ENCODE data around the gene PCBP2.
A peak's percentile ranks its signal among the peaks of the same experiment; 100 is the strongest.
"Not testable (repeated sequence)": the region's sequence is repeated elsewhere in the genome, so short reads cannot be mapped to it uniquely, and the experiment has no call there.

The PCBP2 gene

DNA sequence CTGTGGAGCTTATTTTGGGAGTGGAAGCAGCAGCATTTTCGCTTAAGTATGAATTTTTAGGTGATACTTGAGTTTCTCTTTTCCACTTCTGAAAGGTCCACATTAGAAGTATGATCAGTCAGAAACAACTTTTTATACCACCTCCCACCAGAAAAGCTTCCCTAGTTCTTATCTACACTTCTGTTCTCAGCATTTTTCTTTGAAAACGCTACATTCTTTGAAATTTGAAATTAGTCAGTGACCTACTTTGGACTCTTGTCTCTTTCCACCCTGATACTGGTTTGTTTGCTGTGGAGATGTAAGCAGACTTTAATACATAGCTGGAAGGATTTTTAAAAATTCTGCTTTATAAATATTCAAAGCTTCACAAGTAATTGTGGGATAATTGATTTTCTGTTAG is 22.2 kb downstream of the PCBP2 start:
- DNase-seq, result no peak

DNA sequence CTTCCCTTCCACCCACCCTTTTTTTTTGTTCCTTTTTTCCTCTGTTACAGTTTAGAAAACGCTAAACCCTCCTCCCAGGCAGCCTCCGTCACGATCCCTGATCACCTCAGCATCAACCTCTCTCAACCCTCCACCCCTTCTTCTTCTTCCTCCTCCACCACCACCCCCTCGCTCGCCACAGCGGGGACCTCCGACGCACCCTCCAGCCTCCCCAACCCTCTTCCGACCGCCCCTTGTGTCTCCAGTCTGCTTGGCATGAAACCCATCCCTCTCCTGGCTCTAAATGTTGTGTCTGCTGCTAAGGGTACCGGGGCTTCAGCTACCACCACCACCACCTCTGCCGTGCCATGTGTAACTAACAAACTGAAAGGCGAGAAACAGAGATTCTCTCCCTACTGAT is 22.9 kb downstream of the PCBP2 start:
- DNase-seq, result no peak

DNA sequence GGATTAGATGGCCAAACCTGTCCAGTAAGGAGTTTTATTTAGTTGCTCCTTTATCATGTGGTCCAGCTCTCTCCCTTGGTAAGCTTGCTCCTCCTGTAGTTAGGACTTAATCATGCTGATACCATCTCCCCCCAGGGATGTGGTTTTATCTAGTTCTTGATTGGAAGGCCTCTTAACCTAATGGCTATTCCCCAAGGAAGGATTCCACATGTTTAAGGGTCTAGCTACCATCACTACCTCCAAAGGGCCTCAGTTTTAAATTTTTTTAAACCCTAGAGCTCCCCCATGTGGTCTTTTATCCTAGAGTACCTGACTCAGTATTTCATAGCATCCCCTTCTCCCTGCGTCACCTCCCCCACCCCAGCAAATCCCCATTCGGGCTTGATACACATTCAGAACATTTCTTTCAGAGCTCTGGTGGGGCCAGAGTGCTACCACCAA is 24.9 kb downstream of the PCBP2 start:
- peak; percentile 46 for DNase-seq

DNA sequence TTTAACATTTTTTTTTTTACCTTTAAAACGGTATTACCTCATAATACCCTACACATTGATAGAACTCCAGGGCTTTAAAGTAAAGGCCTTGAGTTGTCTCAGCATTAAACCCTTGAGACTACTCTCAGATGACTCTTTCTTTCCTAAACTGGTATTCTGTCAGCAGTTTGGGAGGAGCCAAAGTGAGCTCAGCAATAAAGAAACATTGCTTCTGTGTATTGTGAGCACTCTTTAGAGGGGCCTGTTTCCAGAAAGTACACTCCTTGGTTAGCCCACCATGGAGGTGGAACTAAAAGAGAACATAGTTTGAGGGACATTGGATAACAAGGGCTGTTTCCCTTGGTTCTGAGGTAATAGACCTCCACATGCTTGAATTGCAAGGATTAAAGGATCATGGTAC is 27.0 kb downstream of the PCBP2 start:
- no peak for DNase-seq

DNA sequence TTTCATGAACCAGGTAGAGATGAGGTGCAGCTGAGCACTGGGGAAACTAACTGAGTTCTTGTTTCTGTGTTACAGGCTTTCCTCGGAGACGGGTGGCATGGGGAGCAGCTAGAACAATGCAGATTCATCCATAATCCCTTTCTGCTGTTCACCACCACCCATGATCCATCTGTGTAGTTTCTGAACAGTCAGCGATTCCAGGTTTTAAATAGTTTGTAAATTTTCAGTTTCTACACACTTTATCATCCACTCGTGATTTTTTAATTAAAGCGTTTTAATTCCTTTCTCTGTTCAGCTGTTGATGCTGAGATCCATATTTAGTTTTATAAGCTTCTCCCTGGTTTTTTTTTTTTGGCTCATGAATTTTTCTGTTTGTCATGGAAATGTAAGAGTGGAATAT is 27.4 kb downstream of the PCBP2 start:
- DNase-seq, result no peak

DNA sequence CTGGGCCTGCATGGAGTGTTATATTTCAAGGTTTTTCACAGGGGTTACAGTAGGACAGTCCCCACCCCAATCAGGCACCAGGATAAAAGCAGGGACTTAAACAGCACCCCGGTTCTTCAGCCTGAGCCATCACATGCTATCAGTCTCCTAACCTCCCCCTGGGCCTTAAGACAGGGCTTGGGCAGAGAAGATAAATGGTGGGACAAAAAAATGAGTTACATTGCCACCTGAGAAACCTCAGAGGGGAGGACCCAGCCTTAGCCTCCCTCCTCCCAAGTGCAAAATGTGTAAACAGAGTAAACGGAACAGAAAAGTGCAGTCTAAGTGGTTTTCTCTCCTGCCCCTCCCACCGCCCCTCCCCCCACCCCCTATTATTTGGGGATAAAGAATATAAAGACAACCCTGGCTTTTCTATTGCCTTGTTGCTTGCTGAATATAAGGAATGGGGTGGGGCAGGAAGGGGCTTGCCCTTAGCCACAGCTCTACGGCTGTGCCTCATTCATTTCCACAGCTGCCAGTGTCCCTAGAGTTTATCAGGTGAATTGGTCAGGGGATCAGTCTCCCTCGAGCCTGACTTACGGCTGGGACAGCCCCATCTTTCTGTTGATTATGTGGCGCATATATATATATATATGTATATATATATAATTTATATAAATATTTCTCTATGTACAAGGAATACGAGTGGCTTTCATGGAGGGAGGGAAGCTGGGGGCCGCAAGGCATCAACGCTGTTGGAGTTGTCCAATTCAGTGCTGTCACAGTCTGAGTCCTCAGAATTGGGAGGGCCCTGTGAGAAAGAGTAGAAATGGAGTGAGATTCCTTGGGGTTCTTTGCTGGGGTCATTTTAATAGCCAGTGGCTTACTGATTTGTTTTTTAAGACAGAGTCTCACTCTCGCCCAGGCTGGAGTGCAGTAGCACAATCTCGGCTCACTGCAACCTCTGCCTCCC is 28.9 kb downstream of the PCBP2 start:
- DNase-seq, result no peak

DNA sequence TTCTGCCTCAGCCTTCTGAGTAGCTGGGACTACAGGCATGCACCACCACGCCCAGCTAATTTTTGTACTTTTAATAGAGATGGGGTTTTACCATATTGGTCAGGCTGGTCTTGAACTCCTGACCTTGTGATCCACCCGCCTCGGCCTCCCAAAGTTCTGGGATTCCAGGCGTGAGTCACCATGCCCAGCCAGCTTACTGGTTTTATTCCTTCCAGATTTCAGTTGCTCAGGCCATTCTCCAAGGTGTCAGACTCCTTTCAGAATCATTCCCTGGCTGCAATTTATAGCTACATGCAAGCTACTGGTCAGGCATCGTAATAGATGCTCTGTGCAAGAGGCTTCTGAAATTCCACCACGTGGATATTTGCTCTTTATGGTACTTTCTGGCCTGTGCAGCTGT is 29.6 kb downstream of the PCBP2 start:
- DNase-seq, result not testable (repeated sequence)

DNA sequence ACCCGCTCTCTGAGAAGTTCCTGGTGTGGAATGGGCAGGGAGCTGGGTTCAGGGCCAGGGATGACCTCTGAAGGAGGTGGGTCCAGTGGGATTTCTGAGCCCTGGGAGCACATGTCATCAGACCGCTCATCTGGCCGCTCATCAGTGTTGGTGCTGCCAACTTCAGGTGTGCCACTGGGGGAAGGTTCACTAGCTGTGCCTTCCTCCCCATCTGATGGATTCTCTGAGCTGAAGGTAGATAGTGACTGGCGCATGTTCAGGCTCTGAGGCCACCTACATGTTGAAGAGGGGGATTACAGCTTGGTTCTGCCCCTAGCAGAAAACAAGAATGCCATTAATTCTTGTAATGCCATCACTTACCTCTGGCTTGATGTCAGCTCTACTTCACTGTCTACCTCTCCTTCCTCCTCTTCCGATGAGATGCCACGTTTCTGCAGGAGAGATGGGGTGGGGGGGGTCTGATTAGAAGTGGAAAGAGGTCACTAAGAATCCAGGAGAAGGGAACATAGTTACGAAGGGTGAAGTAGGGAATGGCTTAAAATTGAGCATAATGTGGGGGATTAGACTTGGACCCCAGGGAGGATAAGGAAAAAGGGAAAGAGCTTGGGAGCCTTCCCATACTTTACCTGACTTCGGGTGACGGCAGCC is 30.2 kb downstream of the PCBP2 start:
- peak; percentile 55 for DNase-seq

DNA sequence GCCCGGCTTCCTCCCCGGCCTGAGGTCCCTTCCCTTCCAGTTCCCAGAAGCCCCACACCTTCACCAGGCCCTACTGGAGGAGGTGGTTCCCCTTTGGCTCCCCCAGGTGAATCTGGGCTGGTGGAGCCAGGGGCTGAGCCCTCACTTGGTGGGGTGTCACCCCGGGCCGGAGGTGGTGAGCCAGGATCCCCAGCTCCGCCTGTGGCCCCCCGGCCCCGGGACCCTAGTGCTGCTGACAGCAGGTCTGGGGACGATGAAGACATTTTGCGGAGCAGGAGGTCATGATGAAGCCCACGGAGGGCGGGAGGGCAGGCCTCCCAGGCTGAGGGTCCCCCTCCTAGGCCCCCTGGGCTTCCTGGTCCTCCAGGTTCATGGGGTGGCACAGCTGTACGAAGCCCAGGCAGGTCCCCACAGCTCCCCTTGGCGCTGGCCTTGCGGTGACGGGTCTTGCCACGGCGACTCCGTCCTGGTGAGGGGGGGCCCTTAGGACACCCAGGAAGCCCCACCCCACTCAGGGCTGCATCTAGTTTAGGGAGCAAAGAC is 30.8 kb downstream of the PCBP2 start:
- DNase-seq, result no peak

DNA sequence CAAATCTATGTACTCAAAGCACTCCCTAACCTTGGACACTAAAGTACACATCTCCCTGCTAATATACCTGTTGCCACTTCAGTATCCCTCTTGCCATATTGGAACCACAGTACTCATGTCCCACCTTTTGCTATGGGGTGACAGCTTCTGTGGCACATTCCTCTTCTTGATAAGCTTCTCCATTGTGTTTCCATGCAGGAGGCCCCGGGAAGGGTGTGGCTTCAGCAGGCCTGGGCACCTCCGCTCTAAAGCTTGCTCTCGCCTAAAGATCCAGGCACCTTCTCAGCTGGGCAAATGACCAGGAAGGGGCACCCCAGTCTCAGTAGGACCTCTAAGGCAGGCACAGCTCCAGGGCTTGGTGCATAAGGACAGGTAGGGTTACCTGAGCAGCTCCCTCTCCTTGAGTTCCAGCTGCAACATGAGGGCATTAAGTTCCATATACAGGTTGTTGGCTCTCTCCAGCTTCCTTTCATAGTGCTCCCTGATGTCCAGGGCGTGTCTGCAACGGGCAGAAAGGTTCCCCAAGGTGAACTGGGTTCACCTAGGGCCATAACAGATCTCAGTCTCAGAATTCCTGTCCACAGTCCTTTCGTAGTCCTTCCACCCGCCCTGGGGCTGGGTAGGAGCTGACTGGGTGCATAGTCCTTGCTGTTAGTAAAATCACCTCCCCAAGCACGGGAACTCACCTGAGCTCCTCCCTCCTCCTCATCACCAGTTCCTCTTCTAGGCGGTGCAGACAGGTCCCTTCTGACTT is 31.5 kb downstream of the PCBP2 start:
- DNase-seq, result no peak

DNA sequence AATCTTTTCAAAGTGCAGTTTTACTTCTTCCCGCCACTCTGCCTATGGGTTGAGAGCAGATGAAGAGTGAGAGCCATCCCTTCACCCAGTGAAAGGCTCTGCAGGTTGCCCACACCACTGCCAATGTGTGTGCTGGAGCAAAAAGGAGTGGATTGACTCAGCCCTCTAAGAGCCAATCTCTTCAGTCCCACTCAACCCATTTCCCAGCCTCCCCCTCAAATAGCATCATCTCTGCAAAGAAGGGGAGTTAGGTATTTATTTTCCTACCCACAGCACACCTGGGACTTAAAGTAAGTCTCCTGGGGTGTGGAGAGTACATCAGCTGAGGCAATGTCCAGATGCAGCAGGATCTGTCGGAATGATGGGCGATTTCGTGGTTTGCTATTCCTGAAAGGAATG is 32.1 kb downstream of the PCBP2 start:
- DNase-seq, result no peak

DNA sequence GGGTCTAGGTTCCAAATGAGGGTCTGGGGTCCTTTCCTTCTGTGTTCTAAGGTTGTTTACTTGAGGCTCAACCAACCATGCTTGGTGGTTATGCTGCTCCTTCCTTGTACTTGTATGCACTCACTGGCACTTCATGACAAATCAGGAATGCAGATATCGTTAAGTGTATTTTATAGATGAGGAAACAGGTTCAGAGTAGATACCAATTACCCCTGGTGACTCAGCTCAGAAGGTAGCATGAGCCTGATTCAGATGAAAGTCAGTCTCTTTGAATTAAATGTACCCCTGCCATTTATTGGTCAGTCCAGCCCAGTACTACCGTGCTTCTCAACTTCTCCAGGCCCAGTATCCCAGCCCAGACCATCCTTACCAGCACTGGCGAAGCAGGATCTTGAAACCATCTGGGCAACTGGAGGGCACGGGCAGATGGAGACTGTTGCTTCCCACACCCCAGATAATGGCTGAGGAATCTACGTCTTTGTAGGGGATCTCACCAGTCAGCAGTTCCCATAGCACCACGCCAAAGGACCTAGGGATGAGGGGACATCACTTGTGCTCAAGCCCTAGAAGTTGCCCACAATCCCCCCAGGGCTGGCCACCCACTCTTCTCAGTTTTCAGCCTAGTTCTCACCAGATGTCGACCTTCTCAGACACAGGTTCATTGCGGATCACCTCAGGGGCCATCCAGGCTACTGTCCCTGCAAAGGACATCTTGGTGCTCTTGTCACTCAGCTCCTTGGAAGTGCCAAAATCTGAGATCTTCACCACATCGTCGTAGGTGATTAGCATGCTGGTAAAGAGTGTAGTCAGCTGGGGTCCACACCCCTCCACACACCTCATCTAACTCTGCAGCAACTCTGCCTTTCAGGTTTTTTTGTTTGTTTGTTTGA is 33.0 kb downstream of the PCBP2 start:
- peak; percentile 26 for DNase-seq

DNA sequence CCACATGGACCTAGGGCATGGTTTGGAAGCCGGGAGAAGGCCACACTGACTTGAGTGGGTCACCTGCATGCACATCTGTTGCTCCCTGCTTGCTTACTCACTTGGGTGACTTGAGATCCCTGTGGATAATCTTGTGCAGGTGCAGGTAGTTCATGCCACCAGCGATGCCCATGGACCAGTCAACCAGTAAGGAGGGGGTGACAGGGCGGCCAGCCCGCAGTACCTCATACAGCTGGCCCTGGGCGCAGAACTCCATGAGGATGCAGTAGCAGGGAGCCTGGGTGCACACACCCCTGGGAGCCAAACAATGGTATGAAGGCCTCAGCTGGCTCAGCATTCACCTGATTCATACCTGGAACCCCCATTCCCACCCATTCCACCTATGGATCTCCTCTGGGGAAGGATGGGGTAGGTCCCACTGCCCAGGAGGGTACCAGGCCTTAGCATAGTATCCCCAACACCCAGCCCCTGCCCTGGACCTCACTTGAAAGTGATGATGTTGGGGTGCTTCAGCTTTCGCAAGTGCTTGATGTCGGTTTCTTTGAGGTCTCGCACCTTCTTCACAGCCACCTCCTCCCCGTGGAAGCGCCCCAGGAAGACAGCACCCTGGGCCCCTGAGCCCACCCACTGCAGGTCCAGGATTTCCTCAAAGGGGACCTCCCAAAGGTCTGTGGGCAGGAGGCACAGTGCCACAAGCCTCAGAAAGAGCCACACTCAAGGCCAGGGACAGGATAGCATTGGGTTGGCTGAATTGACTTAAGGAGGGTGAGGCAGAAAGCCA is 34.2 kb downstream of the PCBP2 start:
- no peak for DNase-seq

DNA sequence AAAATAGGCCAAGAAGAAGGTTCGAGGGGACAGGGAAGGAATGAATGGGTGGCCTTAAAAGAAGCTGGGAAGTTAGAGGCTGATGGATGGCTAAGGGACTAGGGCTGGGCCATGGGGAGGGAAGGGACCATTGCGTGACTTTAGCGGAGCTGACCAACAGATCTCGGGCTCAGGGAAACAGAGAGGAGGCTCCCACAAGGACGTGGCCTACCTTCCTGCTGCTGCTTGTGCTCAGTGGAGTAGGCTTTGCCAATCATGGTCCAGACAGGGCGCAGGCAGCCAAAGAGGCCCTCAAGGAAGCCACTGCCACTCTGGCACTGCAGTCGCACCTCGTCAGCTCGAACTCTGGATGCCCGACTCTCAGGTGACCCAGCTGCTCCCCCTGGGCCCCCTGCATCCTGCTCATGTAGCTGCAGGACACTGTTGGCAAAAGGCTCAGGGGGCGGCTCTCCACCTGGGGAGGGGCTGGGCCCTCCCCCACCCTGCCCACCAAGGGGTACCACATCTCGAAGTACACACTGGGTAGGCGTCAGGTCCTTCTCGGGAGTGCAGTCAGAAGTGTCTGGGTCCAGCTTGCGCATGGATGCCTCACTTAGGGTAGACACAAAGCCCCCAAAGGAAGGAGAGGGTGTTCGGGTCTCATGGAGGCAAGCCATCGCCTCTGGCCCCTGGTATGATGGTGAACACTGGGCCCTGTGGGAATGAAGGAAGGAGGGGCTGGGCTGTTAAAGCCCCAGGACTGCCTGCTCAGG is 35.0 kb downstream of the PCBP2 start:
- DNase-seq, result no peak

DNA sequence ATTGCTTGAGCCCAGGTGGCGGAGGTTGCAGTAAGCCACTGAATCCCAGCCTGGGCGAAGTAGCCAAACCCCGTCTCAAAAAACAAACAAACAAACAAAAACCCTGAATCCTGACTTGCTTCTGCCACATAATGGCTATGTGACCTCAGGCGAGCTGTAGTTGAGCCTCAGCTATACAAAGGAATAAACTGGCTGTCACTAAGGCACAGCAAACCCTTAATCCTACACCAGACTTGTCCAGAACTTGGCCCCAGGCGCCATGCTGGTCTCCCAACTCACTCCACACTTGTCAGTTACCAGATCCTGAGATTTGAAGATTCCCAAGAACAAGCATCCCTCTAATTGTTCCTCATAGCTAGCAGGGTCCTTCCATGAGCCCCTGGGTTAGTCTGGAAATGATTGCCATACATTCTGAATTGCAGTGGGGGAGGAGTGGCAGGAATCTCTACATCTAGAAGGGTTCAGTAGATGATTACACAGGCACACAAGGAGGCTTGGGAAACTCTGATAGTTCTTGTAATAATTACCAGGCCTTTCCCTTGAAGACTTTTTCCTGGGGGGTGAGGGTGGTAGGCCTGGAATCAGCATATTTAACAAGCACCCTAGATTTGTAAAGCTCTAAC is 37.5 kb downstream of the PCBP2 start:
- DNase-seq, result no peak

DNA sequence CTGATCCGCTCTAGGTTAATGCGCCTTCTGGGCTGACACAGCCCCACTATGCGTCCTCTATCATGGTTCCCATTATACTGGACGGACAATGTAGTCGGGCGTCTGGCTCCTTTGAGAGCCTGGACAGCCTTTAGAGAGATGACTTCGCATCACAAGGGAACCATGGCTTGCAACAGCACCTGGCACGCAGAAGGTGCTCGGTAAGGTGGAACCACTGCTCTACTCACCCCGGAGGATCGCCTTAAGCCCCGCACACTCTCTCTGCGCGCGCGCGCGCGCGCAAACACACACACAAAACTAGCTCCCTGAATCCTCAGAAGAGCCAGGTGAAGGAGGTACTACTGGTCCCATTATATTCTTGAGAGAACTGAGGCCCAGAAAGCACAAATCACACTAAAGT is 40.3 kb downstream of the PCBP2 start:
- peak; percentile 82 for DNase-seq

DNA sequence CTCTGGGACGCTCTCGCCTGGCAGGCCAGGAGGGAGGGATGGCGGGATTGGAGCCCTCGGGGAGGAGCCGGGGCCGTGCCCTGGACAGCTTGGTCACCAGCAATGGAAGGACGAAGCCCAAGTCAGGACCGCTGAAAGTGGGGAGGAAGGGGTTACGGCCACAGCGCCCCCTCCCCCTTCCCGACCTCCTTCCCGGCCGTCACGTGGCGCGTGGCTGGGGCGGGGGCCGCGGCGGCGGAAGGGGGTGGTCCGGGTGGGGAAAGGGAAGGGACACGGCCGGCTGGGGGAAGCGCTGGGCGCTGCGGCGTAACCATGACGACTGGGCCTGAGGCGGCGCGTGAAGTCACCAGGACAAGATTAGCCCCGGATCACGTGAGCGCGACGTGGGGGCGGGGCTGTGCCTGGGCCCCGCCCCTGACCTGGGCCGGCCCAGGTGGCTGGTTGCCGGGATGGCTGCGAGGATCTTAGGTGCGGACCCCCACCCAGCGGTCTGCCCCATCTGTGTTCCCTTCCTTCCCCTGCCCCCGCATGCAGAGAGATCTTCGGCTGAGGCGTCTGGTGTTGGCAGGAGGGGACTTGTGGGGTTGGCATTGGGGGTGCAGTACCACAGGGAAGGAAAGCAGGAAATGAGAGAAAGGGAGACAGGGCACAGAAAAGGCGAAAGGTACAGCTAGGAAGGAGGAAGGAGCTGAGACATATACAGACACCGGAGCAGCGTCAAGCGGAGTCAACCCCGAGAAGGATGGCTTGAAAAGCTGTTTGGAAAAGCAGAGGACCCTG is 41.1 kb downstream of the PCBP2 start:
- DNase-seq, result peak; percentile 97

DNA sequence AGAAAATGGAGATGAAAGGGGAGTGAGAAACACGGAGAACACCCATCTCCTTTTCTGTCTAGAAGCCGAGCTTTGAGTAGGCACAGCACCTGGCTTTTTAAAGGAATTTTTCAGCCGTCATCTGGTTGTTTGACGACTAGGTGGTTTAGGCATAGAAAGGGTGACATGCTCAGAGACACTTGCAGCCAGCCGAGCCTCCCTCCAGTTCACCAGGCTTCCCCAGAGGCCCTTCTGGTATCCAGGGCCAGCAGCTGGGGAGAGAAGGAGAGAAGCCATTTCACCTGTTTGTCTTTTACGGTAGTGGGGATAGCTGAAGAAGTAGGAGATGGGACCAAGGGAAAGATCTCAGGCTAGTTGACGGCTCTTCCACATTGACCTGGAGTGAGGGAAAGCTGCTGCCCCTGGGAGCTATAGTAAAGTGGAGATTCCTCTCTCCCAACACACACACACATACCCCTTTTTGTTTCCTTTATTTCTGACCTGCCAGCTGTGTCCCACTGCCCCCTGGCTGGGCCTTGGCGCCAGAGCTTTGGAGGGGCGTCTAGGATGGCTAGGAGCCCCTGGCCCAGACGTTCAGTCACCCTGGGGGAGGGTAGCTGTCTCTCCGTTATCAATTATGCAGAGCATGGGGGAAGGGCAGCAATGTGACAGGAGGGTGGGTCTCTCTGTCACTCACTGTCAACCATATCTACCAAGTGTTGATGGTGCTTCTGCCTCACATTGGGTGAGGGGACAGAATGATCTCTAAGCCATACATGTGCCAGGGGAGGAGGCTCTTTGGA is 41.9 kb downstream of the PCBP2 start:
- peak; percentile 79 for DNase-seq
